GM19395 (cell line): ENCODE data around the gene RASA3.
A peak's percentile ranks its signal among the peaks of the same experiment; 100 is the strongest.
"Not testable (repeated sequence)": the region's sequence is repeated elsewhere in the genome, so short reads cannot be mapped to it uniquely, and the experiment has no call there.

Source experiments
- ATAC-seq: cut with Tn5 transposase; IDR thresholded peaks from one replicate; pipeline ENCODE4 v1.9.1; 2021; ENCODE audit warnings: mild to moderate bottlenecking, moderate library complexity; ENCODE audit not compliant: unreplicated experiment

Gene RASA3

GRCh38 chr13:114142640-114143490 is 10.4 kb upstream of the RASA3 start:
- no peak for ATAC-seq

DNA sequence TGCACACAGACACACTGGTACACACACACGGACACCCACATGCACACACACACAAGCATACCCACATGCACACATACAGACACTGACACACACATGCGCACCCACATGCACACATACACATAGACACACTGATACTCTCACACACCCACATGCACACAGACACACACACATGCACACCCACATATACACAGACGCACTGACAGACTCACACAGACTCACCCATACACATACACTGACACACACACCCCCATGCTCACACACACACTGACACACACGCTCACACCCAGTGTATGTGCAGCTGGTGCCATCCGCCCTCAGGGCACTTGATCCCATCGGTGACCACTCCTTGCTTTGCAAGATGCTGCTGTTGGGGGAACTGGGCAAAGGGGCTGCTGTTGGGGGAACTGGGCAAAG is 9.7 kb upstream of the RASA3 start:
- no peak for ATAC-seq

- ATAC-seq, result no peak
Observed at GRCh38 chr13:114141261-114141996, 9.0 kb upstream of the RASA3 start.

- ATAC-seq, result no peak
Observed at GRCh38 chr13:114140906-114141250, 8.5 kb upstream of the RASA3 start.

GRCh38 chr13:114140131-114140905 is 7.9 kb upstream of the RASA3 start:
- no peak for ATAC-seq

DNA sequence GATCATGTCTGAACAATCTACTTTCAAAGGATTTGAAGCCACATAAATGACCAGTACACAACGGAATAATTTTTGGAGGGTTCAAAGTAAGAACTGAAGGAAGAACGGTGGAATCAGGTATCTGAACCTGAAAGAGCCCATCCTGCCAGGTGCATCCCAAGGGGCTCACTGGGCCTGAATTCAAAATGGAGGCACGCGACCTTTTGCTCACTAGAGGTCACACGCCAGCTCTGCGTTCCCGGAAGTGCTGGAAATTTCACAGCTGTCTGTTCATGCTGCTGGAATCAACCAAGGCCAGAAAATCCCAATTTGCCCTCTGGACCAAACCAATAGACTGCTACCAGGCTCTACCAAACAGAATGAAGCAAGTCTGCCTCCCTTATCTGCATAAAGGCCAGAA is 4.2 kb upstream of the RASA3 start:
- ATAC-seq, result no peak

DNA sequence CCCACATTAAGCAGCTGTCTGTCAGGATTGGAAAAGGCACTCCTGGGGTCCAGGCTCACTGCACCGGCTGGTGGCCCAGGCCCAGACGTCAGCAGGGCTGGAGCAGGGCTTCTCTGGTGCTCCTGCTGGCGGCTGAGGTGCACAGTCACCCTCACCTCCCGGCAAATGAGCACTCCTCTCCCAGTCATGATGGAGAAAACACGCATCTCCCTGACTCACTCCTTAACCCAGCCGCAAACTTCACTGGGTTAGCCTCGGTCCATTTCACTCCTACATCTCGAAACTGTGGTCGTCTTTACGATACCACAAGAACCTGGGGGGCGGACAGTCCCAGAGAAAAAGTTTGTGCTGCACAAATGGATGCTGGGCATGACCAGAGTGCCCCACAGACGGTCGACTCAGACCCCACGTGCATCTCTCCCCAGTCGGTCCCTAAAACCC is 3.3 kb upstream of the RASA3 start:
- no peak for ATAC-seq

- ATAC-seq, result no peak
Observed at GRCh38 chr13:114134944-114135610, 2.7 kb upstream of the RASA3 start.

- no peak for ATAC-seq
Observed at GRCh38 chr13:114134111-114134943, 1.9 kb upstream of the RASA3 start.

GRCh38 chr13:114133552-114133951 is 1.1 kb upstream of the RASA3 start:
- not testable (repeated sequence) for ATAC-seq

DNA sequence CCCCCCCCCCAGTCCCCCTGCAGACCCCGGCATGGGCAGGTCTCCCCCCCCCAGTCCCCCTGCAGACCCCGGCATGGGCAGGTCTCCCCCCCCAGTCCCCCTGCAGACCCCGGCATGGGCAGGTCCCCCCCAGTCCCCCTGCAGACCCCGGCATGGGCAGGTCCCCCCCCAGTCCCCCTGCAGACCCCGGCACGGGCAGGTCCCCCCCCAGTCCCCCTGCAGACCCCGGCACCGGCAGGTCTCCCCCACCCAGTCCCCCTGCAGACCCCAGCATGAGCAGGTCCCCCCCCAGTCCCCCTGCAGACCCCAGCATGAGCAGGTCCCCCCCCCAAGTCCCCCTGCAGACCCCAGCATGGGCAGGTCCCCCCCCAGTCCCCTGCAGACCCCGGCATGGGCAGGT is 703 bp upstream of the RASA3 start:
- ATAC-seq, result not testable (repeated sequence)

GRCh38 chr13:114131583-114132418 is 622 bp downstream of the RASA3 start:
- peak; percentile 16 for ATAC-seq

DNA sequence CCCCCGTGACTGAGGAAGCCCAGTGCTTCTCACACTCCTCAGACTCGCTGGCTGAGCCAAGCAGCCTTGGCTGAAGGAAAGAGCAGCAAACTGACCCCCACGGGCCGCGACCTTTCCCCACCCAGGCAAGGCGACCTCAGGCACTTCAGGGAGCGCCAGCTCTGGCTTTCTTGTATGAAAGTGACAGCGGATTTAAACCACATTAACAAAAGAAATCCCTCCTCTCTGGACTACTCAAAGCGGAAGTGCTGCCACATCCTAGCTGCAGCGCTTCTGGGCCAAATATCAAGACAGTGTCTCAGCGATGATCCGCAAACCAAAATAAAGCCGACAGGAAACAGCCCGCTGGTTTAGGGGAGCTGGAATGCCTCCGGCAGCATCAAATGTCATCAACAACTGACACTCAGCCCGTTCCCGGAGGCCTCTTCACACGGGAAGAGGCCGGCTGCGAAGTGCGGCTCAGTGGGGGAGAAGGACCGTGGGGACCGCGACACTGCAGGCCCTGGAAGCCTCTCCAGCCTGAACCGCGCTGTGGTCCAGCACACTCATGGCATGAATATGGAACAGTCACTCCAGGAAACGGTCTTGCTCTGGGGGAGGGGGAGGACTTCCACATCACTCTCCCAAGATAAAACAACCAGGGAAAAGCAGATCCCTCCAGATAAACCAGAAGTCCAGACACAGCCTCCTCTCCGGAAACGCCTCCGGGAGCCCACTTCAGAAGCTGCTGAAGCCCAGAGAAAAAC is 1.4 kb downstream of the RASA3 start:
- peak; percentile 35 for ATAC-seq

DNA sequence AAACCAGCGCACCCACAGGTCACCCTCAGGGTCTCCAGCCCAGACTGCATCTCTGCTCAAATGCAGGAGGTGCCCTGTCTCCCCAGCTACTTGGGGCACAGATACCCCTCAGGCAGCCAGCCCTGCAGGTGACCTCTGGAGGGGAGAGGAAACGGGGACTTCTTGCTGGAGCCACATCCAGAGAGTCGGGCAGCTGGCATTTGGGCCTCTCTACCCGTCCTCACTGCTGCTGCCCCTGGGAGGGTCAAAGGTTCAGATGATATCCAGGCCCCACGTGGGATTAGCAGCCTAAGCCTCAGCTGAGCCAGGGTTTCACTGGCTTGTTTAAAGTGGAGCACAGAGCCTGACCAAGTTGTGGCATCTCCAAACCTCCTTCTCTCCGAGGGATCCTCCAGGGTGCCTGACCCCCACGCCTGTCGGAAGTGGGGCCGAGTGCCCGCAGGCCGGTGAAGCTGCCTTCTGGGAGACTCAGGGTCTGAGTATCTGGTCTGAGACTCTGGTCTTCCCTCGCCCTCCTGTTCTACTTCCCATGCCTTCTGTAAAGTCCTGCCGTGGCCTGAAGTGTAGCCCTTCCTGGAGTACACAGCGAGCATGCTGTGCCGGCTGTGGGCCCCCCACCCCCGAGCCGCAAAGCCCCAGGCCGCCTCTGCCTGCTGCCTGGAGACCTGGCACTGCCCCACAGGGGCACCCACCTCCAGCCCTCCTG is 2.1 kb downstream of the RASA3 start:
- no peak for ATAC-seq

DNA sequence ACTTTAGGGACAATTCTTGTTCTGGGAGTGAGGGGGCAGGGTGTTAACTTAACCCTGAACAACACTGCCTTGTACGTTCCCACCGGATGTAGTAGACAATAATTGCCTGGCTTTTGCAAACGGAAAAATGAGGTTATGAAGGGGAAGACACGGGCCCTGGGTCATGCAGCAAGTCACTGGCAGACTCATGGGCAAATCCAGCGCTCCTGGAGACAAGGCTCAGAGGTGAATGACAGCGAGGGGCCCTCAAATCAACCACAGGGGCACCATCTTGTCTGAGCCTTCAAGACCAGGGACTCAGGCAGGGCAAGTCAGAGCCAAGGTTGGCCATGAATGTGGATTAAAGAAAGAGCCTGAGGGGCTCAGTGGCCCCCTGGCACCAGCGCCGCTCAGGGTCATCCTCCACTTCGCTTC is 2.8 kb downstream of the RASA3 start:
- no peak for ATAC-seq

DNA sequence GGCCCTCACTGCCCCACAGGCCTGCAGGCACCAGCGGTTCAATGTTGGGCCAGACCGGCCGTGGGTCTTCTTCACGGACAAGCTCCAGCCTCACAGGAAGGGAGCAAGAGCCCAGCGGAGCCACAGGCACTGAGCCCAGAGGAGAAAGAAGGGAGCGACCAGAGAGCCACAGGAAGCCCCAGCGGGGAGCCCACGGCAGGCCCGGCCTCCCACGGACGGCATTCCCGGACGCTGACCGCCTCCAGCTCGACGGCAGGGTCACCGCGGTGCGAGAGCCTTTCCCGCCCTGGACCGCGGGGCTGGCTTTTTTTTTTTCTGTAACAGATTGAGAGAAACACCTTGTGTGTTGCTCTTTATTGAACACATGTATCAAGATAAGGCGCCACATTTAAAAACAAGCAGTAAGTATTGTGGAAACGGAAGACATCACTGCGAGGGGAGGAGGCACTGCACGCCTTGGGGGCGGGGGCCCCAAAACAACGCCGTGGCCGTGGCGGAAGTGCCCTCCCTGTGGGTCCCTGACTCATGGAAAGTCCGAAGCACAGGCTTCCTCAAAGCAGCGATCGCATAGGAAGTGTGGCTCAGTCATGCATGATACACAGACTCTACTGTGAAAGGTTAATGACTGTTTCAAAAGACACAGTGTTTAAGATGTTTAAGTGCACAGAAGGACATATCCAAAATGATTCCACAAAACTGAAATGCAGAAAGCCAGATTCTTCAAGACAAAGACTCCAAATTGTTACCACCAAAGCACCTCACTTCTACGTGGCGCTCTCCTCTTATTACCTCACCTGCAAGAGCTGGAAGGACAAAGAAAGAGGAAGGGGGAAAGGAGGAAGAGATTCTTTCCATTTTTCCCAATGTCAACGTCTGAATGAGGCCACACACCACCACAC is 3.5 kb downstream of the RASA3 start:
- ATAC-seq, result peak; percentile 67

DNA sequence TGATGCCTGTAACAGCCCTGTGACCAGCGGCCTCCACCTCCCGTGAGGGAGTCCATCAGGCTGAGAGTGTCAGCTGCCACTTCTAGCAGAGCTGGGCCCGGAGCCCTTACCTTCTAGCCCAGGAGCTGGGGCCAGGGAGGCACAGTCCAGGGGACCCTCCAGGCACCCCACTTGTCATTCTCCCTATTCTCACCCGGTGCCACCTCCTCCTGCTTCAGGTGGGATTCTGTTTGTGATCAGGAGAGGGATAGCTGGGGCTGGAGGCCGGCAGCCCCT is 4.1 kb downstream of the RASA3 start:
- ATAC-seq, result no peak
